GM18951 (cell line): ENCODE measurements around the gene POLR3F.
"Not testable (repeated sequence)": the region's sequence is repeated elsewhere in the genome, so short reads cannot be mapped to it uniquely, and the experiment has no call there.

Source experiments
- POLR2A ChIP-seq: IDR thresholded peaks from 4 replicates; pipeline ENCODE4 v1.6.1; 2011; ENCODE audit warnings: mild to moderate bottlenecking; ENCODE audit not compliant: insufficient read length, insufficient read depth; ENCODE audit errors: extremely low read depth
- in situ Hi-C: fragments of 300-500 bp; cut with MboI; formaldehyde crosslinking; loops from one replicate; pipeline ENCODE4 v1.12.0; 2022; ENCODE audit warnings: low sequenced_read_pairs, mixed read lengths, inconsistent platforms; ENCODE audit not compliant: unreplicated experiment

POLR3F gene

DNA sequence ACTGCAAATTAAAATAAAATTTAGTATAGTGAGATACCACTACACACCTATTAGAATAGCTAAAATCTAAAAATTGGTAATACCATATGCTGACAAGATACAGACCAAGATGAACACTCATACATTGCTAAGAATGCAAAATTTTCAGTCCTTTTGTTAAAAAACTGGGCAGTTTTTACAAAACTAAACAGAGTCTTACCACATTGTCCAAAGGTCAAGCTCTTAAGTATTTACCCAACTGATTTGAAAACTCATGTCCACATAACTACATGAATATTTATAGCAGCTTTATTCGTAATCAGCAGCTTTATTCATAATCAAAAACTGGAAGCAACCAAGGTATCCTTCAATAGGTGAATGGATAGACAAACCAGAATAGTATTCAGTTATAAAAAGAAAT, 10.0 kb downstream of the POLR3F start:
- in situ Hi-C loops, result no loop called here
- TF ChIP-seq POLR2A, result no peak

GRCh38 chr20:18477821-18478220, 10.6 kb downstream of the POLR3F start:
- TF ChIP-seq POLR2A, result no peak
- in situ Hi-C loops, result no loop called here

DNA sequence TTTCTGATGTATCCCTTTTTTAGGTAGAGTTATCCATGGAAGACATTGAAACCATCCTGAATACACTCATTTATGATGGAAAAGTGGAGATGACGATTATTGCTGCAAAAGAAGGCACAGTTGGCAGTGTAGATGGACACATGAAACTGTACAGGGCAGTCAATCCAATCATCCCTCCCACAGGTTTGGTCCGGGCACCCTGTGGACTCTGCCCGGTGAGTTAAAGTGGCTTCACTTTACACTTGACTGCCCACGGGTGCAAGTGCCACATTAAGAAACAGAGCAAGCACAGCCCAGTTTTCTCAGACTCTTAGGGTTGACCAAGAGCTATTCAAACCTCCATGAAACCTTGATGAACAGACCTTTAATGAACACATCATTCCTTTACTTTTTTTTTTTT, 14.4 kb downstream of the POLR3F start:
- in situ Hi-C loops, result no loop called here
- TF ChIP-seq POLR2A, result no peak

DNA sequence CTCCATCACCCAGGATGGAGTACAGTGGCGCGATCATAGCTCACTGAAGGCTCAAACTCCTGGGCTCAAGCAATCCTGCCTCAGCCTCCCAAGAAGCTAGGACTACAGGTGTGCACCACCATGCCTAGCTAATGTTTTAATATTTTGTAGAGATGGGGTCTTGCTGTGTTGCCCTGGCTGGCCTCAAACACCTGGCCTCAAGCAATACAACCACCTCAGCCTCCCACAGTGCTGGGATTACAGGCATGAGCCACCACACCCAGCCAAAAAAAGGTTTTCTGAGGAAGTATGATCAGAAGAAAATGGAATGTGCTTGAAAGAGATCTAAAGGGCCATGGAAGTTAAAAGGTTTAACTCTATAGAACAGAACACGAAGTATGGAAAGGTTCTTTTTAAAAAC, 21.1 kb downstream of the POLR3F start:
- no peak for TF ChIP-seq POLR2A
- in situ Hi-C loops, result no loop called here

GRCh38 chr20:18496042-18496441, 28.9 kb downstream of the POLR3F start:
- no peak for TF ChIP-seq POLR2A
- in situ Hi-C loops, result no loop called here

GRCh38 chr20:18496740-18497592, 29.8 kb downstream of the POLR3F start, which contains the start of gene RBBP9:
Gene RBBP9 (minus strand): TSS chr20:18497225. CDS start chr20:18497167, 58 bp downstream.
- in situ Hi-C loops, result no loop called here
- peak; percentile 68 for TF ChIP-seq POLR2A

- in situ Hi-C loops, result no loop called here
- no peak for TF ChIP-seq POLR2A
Measured at GRCh38 chr20:18497603-18498002, 30.4 kb downstream of the POLR3F start.

- in situ Hi-C loops, result not testable (repeated sequence)
Measured at GRCh38 chr20:18501672-18502071, 34.5 kb downstream of the POLR3F start.

DNA sequence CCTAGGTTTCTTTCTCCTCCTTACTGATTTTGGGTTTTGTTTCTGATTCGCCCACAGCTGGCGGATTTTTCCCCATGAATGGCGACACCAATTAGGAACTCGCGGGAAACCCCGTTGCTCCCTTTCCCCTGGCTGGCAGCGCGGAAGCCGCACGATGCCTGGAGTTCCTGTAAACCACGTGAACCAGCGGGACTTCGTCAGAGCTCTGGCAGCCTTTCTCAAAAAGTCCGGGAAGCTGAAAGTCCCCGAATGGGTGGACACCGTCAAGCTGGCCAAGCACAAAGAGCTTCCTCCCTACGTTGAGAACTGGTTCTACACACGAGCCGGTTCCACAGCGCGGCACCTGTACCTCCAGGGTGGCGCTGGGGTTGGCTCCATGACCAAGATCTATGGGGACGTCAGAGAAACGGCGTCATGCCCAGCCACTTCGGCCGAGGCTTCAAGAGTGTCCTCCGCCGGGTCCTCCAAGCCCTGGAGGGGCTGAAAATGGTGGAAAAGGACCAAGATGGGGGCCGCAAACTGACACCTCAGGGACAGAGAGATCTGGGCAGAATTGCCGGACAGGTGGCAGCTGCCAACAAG, 37.4 kb downstream of the POLR3F start:
- in situ Hi-C loops, result no loop called here
- no peak for TF ChIP-seq POLR2A

DNA sequence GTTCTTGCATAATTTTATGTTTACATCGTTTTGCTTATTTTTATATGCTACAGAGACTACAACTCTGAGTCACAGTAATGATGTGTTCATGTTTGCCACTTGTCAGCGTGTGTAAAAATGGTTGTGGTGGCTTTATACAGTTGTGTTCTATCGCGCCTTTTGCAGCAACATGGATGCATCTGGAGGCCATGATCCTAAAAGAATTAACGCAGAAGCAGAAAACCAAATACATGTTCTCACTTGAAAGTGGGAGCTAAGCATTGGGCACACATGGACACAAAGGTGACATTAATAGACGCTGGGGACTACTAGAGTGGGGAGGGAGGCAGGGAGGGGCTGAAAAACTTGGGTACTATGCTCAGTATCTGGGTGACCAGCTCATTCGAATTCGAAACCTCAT, 39.6 kb downstream of the POLR3F start:
- no peak for TF ChIP-seq POLR2A
- in situ Hi-C loops, result no loop called here

GRCh38 chr20:18507218-18508191, 40.3 kb downstream of the POLR3F start, which contains the start of gene SEC23B:
Gene SEC23B (plus strand): TSS chr20:18507940. CDS start chr20:18510836, 2,896 bp downstream.
- peak; percentile 84 for TF ChIP-seq POLR2A

DNA sequence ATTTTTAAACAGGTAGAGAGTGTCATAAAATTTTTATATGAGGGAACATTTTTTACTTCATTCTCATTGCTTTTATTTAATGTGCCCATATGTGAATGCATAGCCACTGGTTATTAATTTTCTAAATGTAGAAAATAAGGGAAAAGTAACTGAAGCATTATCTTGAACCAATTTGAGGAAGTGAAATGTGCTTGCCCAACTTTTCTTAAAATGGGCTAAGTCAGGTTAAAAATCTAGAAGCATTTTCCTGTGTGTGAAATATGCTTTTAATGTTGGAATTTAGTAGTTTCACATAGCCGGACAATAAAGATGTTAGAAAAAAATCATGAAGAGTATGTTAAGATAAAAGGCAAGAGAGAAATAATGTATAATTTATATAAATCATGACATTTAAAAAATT, 44.4 kb downstream of the POLR3F start:
- in situ Hi-C loops, result no loop called here
- no peak for TF ChIP-seq POLR2A

More at GRCh38 chr20:18507218-18508191, 40.3 kb downstream of the POLR3F start, which contains the start of gene SEC23B:
- in situ Hi-C loops, result no loop called here

- TF ChIP-seq POLR2A, result no peak
- in situ Hi-C loops, result no loop called here
Measured at GRCh38 chr20:18513208-18513607, 46.0 kb downstream of the POLR3F start.
